ENCODE data around the gene PI4KB.

PI4KB gene

GRCh38 chr1:151311011-151311410 is 16.2 kb downstream of the PI4KB start:
- no peak for DNase-seq

GRCh38 chr1:151309811-151310323 is 17.3 kb downstream of the PI4KB start:
- no peak for DNase-seq

GRCh38 chr1:151294742-151295462 is 32.3 kb downstream of the PI4KB start:
- DNase-seq, result no peak

- no peak for DNase-seq
Observed at GRCh38 chr1:151293093-151293492, 34.1 kb downstream of the PI4KB start.

GRCh38 chr1:151292207-151293030 is 34.8 kb downstream of the PI4KB start:
- DNase-seq, result peak; percentile 41

GRCh38 chr1:151290709-151291303 is 36.4 kb downstream of the PI4KB start:
- DNase-seq, result peak; percentile 25

- DNase-seq, result no peak
Observed at GRCh38 chr1:151289991-151290708, 37.1 kb downstream of the PI4KB start.

GRCh38 chr1:151289080-151289935 is 37.9 kb downstream of the PI4KB start:
- DNase-seq, result no peak

- DNase-seq, result no peak
Observed at GRCh38 chr1:151288502-151288901, 38.7 kb downstream of the PI4KB start.

- no peak for DNase-seq
Observed at GRCh38 chr1:151287767-151288500, 39.3 kb downstream of the PI4KB start.

GRCh38 chr1:151287341-151287699 is 39.9 kb downstream of the PI4KB start:
- no peak for DNase-seq

- no peak for DNase-seq
Observed at GRCh38 chr1:151286619-151287340, 40.4 kb downstream of the PI4KB start.

- no peak for DNase-seq
Observed at GRCh38 chr1:151284013-151284577, 43.1 kb downstream of the PI4KB start.

- DNase-seq, result peak; percentile 81
Observed at GRCh38 chr1:151282883-151283725, 44.1 kb downstream of the PI4KB start.

GRCh38 chr1:151281969-151282882 is 45.0 kb downstream of the PI4KB start, which contains the start of gene ZNF687:
ZNF687 (plus strand) TSS chr1:151282299; CDS start chr1:151286292, 3,993 bp downstream.
- DNase-seq, result peak; percentile 100

GRCh38 chr1:151281225-151281968 is 45.8 kb downstream of the PI4KB start:
- DNase-seq, result peak; percentile 99

- peak; percentile 59 for DNase-seq
Observed at GRCh38 chr1:151277249-151277648, 50.0 kb downstream of the PI4KB start.
